Spleen (tissue), 7 donors: ENCODE measurements around the gene VEGFB.

ENCODE experiments used
- POLR2A ChIP-seq, 3 donors: fragments of 450-650 bp; IDR thresholded peaks; one replicate each; pipeline ENCODE4 v1.5.1; 2017; ENCODE audit warnings: antibody characterized with exemption in 3 of 3, mild to moderate bottlenecking in 1 of 3
- TF ChIP-seq, protein P1 (sequence below), 11 experiments: fragments of 200-600 bp in 7 of 11; fragments of 450-650 bp in 4 of 11; sonication (generic) in 4 of 11; IDR thresholded peaks in 8 of 11; conservative IDR thresholded peaks in 3 of 11; 1 replicate in 7 of 11; 2 replicates in 4 of 11; pipeline versions ENCODE4 v1.4.0 to v1.8.0; 2016 to 2021; ENCODE audit warnings: antibody characterized with exemption in 11 of 11, inconsistent platforms in 4 of 11, mild to moderate bottlenecking in 1 of 11
- donor health status: DM: no; HTN: no; CAD: no; lungs with moderate emphysema.
- donor health status: DM: no; HTN: no; CAD: no.
- donor health status: DM: no; HTN: no; CAD: no.

DNA sequence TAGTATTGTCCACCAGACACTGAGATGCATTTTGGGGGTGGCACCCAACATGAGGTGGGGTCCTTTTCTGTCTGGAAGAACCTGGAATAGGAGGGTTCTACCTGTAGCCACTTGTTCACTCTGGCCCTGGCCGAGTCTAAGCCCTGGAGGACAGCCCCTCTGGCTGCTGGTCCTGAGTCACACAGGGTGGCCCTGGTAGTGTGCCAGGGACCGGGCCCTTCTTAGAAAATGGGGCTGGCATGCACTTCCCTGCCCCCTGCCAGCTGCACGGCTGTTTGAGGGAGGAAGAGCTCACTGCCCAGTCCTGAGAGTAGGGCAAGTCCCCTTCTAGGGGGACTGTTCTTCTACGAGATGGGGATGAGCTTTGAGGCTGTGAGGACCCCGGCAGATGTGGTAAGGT is 19.1 kb downstream of the VEGFB start:
- TF ChIP-seq, protein P1, sequence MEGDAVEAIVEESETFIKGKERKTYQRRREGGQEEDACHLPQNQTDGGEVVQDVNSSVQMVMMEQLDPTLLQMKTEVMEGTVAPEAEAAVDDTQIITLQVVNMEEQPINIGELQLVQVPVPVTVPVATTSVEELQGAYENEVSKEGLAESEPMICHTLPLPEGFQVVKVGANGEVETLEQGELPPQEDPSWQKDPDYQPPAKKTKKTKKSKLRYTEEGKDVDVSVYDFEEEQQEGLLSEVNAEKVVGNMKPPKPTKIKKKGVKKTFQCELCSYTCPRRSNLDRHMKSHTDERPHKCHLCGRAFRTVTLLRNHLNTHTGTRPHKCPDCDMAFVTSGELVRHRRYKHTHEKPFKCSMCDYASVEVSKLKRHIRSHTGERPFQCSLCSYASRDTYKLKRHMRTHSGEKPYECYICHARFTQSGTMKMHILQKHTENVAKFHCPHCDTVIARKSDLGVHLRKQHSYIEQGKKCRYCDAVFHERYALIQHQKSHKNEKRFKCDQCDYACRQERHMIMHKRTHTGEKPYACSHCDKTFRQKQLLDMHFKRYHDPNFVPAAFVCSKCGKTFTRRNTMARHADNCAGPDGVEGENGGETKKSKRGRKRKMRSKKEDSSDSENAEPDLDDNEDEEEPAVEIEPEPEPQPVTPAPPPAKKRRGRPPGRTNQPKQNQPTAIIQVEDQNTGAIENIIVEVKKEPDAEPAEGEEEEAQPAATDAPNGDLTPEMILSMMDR (IDR thresholded peaks at IDR 0.05 in 8 of 11, conservative IDR thresholded peaks at IDR 0.05 in 3 of 11) = no peak
- no peak for TF ChIP-seq POLR2A (IDR thresholded peaks at IDR 0.05)
